Activated CD4-positive, alpha-beta T cell treated with anti-CD3 and anti-CD28 coated beads, Interleukin-2, Interleukin-6, amounts not matched to agents 100 ng/mL and 50 ng/mL, durations not matched to agents 16 hours and 8 hours (primary cell): ENCODE data around the gene LRP1B.
"Not testable (repeated sequence)": the region's sequence is repeated elsewhere in the genome, so short reads cannot be mapped to it uniquely, and the experiment has no call there.

Experiments used
- DNase-seq: peaks from one replicate; pipeline ENCODE4 v3.0.0-alpha.2; 2020

Gene LRP1B

DNA sequence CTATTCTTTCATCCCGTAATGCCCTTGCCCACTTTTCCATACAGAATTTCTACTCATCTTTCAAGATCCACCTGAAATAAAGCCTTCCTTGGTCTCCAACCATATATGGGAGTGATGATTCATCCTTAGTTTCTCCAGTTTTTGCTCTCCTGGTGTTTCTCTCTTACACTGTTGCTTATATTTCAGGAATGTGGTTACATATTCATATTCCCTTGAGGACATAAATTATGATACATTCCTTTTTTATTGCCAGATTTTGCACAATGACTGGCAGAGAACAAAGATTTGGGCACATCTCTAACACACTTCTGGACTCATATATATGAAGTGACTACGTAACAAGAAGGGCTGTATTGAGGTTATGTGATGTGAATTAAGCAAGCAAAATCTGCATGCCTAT, 1777.3 kb downstream of the LRP1B start:
- no peak for DNase-seq

DNA sequence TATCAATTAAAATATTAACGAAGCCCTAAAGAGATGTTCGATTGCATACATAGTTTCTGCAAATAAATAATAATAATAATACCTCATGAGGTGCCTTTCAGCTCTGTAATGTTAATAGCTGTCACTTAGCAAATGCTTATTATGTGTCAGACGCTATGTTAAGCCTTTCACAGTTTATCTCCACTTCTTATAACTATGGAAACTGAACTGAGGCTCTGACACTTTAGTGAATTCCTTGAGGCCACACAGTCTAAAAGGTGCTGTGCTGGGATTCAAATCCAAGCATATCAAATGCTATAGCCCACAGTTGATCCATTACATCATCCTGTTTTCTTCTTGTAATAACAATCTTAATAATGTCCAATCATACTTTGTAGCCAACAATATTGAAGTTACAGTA, 1779.1 kb downstream of the LRP1B start:
- no peak for DNase-seq

DNA sequence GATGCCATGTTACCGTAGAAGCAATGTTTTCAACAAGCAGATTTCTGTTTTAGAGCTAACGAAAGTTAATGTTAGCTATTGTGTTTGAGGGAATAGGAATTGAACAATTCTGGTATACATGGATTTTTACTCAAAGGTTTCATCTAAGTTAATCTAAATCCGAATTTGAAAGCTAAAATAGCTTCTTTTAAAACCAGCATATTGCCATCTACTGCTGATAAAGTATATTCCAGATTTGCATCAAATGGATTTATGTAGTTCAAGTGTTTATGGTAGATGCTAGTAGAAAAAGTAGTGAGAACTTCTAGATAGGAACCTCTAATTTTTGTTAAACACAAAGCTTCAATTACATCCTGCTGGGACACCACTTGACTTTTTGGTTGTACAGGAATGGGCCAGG, 1781.1 kb downstream of the LRP1B start:
- no peak for DNase-seq

DNA sequence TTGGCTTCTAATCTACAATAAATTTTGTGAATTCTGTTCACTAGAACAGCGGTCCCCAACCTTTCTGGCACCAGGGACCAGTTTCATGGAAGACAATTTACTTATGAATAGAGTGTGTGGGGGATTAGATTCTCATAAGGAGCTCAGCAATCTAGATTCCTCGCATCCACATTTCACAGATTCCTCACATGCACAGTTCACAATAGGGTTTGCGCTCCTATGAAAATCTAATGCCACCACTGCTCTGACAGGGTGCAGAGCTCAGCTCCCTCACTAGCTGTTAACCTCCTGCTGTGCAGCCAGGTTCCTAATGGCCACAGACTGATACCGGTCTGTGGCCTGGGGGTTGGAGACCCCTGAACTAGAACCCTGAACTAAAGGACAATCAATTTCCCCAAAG, 1782.0 kb downstream of the LRP1B start:
- DNase-seq, result no peak

DNA sequence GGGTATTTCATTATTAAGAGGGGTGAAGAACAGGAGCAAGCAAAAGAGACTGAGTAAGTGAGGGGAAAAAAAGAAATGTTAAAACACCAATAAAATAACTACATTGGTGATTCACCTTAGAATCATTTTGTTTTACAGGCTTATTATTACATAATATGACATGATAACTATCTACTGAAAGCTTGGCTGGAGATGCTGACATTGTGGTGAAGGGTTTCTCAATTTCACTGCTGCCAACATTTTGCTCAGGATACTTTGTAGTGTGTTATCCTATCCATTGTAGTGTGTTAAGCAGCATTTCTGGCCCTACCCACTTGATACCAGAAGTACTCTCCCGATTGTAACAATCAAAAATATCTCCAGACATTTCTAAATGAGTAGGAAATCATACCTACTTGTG, 1786.0 kb downstream of the LRP1B start:
- DNase-seq, result no peak

DNA sequence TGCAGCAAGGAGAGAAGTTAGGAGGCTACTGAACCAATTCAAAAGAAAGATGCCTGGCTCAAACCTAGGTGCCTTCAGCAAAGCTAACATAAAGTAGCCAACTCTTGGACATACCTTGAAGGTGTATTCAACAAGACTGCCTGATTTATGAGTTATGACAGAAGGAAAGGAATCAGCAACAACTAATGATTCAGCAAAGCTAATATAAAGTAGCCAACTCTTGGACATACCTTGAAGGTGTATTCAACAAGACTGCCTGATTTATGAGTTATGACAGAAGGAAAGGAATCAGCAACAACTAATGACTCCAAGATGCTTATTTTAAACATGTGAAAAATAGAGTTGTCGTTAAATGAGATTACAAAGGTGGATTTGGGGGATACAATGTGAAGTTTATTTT, 1786.5 kb downstream of the LRP1B start:
- DNase-seq, result not testable (repeated sequence)

DNA sequence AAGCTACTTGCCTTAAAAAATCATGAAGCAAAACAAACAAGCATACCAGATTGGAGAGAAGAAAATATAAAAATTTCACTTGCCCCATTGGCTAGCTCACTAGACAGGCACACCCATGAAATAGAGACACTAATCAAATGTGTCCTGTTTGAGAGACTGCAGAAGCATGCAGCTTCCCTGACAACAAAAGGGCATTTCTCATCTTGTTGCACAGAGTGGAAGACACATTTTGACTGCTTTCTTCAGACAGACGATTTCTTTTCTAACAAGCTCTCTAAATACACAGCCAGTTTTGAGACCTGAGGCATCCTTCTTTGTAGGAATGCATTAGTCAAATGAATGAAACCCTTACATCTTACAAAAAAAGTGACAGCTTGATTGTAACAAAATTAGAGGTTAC, 1792.0 kb downstream of the LRP1B start:
- no peak for DNase-seq

DNA sequence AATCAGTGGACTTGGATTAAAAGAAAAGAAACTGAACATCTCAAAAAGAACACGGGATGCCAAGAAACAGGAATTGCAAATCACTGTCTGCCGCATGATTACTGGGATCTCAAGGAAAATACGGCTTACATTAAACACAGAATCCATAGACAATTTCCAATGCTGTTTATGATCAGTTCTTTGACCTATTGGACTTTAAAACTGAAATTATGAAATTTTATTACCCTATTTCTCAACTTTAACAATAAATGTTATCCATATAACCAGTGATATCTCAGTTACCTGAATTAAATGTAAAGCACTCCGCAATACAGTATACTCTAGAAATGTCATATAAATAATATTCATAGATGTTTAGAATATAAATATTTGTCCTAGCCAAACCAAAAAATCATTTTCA, 1793.8 kb downstream of the LRP1B start:
- no peak for DNase-seq

DNA sequence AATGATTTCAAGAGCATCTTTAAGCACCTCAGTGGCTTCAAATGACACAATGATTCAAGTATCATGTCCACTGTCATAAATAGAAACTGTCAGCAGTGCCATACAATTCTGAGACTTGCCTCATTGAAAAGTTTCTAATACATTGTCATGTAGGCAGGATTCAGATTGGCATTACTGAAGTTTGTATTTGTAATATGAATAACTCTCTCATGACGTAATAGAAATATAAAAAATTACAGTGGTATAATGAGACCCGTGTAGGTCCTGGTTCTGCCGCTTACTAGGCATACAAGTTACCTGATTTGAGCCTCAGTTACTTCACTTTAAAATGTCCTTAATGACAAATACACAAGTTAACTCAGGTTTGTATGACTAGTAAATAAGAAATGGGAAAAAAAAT, 1814.5 kb downstream of the LRP1B start:
- DNase-seq, result no peak

DNA sequence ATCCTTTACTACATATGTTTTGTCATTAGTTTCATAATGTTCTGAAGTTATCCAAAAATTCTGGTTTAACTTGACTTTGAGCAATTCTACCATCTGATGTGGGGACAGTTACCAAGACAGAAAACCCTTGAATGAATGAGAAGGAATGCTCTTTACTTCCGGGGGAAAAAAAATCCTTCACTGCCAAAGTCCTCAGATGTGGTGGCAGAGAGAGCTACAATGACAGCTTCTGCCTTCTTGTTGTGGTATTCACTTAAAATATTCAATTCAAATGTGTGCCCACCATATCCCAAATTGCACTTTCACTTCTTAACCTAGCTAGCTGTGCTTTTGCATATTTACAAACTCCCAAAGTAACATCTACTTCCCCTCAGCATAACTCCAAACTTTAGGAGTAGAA, 1818.9 kb downstream of the LRP1B start:
- no peak for DNase-seq

DNA sequence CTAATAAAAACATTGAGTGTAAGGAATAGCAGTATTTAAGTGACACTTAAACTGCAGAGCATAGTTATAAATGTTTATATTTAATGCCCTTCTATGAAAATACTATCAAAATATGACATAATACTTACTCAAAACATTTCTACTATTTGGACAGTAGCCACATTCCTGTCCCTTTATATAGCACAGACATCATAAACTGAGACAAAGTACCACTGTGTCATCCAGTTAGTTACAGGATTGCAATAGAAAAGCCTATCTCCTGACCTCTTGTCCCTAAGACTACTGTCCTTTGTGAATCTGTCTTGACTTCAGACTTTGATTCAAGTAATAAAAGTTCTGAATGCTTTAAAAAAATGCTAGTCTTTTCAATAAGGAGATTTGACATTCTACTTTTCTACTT, 1822.1 kb downstream of the LRP1B start:
- DNase-seq, result no peak

DNA sequence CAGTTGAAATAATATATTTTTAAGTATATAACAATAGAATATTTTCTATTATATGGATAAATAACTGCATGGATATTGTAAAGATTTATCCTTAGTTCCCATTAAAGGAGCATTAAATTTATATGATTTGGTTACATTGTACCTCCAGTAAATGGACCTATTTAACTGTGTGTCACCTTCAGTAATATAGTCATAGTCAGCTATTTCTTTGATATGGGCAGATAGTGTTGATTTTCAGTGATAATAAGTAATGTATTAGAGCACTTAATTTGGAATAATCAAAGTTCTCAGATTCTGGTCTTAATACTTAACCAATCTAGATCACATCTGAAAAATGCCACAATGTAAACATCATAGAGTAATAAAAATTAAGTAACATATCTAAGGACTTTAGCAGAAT, 1823.3 kb downstream of the LRP1B start:
- DNase-seq, result no peak

DNA sequence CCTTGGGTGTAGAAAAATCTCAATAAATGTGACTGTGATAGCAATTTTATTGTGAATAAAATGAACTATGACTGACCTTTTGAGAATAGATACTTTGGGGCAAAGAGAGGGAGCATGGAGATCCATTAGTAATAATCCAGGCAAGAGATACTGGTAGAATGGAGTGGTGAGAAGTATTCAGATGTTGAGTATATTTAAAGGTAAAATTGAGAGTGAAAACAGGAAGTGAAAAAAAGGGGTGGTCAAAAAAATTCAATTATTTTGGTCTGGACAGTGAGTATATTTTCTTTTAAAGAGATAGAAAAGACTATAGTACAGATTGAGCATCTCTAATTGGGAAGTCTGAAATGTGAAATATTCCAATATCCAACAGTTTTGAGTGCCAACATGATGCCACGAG, 1835.0 kb downstream of the LRP1B start:
- no peak for DNase-seq

DNA sequence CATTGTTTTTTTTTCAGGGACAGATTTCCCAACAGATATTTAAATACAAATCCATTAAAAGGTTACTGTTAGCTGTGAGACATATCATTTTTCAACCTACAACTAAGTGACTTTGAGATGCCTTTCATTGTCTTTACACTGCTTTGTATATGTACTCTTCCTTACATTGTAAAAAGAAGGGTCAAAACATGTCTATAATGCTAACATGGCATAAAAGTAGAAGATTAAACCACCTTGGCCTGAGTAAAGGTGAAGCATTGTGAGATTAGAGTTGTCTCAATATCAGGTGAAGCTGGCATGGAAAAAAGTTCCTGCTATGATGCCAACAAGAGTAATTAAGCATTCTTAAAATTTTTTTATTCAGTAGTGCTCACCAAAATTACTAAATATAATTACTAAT, 1842.1 kb downstream of the LRP1B start:
- no peak for DNase-seq

DNA sequence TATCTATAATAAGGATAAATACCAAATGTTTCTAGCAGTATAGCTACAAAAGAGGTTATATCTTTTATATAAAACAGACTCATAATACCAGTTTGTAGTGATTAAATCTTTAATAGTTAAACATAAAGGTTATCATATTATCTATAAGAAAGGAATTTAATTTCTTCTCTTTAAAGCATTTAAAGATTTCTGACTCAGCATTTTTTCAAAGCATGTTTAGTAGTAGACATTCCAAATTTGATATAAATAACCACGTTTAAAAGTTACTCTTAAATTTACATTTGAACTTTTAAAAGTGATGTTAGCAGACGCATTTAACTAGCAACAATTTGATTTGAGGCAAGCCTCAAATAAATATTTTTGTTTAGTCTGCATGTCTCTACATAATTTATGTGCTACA, 1842.6 kb downstream of the LRP1B start:
- no peak for DNase-seq

DNA sequence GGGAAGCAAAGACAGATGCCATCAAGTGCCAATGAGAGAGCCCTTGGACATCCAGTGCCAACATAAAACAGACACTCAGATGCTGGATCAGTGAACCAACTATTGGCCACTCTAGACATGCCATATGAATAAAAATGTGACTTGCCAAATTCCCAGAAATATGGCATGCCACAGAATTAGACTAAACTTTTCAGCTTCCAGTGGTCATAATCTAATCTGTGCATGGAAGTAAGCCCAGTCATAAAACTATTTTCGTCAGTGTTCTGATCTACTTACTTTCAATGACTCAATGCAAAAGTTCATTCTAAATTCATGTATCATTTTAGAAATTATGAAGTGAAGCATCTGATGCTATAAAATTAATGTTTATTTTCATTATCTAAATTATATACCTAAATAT, 1844.4 kb downstream of the LRP1B start:
- no peak for DNase-seq

DNA sequence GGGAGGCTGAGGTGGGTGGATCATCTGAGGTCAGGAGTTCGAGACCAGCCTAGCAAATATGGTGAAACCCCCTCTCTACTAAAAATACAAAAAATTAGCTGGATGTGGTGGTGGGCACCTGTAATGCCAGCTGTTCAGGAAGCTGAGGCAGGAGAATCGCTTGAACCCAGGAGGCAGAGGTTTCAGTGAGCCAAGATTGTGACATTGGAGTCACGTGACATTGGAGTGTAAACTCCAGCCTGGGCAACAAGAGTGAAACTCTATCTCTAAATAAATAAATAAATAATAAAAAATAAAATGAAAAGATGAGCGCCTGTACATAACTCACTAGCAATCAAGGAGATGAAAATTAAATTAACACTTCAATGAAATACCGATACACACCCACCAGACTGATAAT, 1853.5 kb downstream of the LRP1B start:
- DNase-seq, result not testable (repeated sequence)

DNA sequence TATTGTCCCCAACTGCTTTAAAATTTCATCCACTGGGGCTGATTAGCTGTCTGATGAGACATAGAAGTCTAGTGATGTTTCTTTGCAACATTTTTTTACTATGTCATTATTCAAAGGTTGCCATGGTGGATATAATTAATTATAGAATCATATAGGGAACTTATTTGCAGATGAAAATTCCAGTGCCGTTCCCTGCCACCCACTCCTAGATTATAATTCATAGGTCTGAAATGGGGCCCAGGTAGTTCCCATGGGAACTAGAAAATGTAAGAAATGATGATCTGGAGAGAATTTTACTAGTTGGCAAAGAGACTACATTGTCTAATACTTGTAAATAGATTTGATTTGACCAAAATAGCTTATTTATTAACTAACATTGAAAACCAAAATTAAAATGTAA, 1854.2 kb downstream of the LRP1B start:
- DNase-seq, result no peak

DNA sequence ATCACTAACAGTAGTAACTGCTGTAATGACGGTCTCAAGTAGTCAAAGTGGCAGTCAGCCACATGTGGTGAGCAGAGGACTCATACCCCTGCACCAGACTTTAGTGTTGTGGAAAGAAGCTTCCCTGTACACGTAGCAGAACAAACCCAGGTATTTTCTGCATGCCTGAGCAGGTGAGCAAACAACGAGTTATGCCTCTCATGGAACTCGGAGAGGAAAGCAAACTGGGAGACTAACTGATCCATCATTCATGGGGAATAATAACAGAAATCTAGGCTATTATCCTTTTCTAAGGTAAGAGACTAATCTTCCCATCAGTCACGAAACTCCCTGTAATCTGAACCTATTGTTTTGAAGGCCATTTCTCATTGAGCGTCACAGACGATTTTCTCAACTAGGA, 1855.4 kb downstream of the LRP1B start:
- no peak for DNase-seq

DNA sequence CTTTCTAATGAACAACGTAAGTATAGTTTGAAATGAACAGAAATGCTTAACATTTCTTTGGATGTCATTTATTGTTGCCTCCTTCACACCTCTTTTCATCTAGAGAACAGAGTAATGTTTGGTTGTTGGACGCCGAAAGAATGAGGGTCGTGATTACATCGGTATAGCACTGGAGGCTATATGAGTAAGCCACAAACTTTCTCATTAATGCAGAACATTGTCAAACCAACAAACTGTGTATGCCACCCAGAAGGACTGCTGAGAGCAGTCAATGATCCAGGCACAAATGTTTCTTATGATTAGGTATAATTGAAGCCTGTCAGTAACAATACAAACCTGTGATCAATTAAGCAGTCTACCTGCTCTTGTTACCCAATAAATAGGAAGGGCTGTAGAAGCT, 1855.9 kb downstream of the LRP1B start:
- no peak for DNase-seq

DNA sequence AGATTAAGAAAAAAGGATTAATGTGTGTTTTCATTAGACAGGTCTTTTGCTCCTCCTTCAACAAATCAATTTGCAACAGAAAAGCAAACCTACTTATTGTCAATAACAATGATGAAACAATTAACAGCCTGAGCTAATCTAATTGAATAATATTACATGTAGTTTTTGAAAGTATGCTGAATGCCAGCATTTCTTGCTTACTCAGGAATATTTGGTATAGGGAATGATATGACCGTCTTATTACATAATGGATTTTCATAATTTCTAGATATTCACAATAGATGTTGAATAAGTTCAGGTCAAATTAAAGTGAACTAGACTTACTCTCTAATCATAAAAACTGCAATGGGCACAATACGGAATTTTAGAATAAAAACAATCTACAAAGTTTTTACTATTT, 1856.9 kb downstream of the LRP1B start:
- no peak for DNase-seq

DNA sequence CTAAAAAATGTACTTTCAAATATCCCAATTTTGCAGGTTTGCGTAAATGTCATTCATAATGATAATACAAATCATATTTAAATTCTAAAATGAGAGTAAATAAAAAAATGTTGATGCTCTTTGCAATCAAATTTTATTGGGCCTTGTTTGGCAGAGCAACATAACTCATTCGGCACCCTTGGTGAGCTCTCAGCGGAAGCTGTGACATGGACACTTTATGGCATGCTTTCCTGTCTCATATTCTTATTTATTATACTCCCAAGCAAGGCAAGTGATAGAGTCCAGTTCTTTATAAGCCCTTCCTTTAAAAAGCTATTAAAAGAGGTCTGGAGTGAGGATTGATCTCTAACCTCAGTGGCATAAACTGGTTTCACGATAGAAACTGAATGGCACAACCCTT, 1857.4 kb downstream of the LRP1B start:
- DNase-seq, result no peak

DNA sequence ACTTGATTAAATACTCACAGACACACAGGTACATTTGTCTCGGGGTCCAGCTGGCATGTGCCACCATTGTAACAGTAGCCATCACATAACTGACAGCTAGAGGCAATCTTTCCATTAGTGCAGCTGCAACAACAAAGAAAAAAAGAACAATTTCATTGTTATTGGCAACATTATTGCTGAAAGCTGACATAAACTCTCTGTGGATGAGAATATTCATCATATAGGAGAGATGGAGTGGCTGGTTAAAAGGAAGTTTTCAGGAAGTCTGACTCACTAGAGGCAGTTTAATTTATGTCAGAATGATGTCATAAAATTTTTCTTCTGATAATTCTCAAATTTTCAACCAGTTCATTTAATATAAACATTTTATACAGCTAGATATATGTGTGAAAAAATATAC, 1860.6 kb downstream of the LRP1B start:
- no peak for DNase-seq

DNA sequence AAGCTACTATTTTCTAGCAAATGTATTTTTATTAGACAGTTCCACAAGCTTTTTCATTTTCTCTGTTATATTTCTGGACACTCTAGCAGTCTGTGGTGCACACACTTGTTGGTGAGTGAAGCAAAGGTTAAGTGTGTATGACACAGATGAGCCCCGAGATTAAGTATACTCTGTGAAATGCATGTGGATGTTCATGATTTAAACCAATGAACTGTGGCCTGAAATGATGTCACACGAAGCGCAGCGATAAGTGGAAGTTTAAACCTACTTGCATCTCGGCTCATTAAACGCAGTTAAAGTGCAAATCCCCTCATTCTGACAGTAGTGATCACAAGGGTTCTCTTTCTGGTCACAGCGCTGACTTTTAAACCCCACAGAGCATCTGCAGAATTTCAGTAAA, 1861.8 kb downstream of the LRP1B start:
- no peak for DNase-seq

DNA sequence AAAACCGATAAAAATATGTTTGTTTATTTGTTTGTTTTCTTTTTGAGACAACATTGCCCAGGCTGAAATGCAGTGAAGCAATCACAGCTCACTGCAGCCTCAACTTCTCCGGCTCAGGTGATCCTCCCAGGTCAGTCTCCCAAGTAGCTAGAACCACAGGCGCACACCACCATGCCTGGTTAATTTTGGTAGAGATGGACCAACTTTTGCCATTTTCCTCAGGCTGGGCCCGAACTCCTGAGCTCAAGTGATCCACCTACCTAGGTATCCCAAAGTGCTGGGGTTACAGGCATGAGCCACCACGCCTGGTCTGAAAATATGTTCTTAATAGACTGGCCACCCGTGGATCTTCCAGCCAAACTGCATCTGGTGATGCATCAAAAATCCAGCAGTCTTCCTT, 1867.9 kb downstream of the LRP1B start:
- no peak for DNase-seq

DNA sequence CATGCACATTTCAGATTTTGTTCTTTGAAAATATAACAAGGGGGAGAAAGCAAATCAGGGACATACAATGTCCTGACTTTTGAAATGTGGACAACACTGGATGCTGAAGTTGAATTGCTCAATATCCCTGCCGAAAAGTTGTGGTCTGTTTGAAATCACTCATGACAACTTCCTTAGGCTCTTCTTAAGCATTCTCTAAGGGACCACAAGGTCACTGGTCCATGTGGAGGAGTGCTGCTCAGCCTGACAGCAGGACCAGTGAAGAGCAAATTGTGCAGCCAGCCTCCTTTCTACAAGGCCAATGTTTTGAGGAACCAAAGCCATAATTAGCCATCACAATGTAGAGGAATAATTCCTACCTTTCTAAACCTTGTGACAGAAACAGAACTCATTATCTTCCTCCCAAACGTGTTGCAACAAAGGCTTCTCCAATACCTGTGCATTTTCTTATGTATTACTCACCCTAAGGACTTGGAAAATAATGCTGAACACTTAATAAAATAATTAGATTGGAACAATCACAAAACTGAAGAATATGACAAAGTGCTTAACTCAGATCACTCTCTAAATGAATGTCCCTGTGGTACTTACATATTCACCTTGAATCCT, 1873.0 kb downstream of the LRP1B start:
- no peak for DNase-seq
